ENCODE measurements around the gene ARMC9.
"Not testable (repeated sequence)": the region's sequence is repeated elsewhere in the genome, so short reads cannot be mapped to it uniquely, and the experiment has no call there.

ARMC9 gene

DNA sequence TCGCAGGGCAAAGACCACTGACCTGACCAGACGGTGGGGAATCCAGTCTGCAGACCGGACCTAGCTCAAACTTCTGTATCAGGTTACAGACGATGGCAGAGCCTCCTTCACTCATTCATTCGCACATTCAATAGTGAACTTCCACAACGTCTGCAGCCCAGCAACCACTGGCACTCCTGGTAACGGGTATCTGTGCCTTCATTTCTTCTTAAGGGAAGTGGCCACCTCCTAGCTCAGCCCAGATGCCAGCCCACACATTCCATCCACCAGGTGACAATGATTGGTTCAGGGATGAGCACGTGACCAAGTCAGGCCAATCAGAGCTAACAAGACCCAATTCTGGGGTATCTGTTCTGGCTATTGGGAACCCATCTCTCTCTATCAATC is 15.9 kb upstream of the ARMC9 start:
- no peak for DNase-seq

DNA sequence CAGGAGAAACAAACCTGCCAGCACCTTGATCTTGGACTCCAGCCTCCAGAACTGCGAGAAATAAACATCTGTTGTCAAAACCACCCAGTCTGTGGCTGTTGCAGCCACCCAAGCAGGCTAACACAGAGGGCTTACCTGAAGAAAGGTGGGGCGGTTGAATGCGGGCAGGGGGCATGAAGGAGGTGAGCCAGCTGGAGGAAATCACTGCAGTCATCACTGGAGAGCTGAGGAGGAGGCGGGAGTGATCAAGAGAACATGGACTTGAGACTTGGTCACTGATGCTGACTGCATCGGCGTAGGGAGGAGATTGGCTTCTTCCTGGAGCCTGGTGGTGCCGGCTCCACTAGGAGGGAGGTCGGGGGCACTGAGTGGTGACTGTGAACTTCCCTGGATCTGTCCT is 14.6 kb upstream of the ARMC9 start:
- no peak for DNase-seq

DNA sequence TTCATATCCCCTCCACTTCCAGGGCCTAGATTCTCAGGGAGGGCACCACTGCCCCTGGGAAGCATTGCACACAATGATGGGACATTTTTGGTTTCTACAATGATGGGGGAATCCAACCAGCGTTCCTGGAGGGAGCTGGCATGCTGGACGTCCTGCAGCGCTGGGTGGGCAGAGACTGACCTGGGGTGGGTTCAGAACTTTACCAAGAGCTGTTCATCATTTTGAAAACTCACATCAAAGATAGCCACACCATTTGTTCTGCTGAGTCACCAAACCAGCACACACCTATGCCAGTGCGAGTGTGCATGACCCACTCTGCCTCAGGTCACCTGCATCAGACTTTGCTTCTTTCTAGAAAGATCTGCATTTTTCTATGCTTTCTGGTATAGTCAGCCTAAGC is 14.1 kb upstream of the ARMC9 start:
- no peak for DNase-seq

DNA sequence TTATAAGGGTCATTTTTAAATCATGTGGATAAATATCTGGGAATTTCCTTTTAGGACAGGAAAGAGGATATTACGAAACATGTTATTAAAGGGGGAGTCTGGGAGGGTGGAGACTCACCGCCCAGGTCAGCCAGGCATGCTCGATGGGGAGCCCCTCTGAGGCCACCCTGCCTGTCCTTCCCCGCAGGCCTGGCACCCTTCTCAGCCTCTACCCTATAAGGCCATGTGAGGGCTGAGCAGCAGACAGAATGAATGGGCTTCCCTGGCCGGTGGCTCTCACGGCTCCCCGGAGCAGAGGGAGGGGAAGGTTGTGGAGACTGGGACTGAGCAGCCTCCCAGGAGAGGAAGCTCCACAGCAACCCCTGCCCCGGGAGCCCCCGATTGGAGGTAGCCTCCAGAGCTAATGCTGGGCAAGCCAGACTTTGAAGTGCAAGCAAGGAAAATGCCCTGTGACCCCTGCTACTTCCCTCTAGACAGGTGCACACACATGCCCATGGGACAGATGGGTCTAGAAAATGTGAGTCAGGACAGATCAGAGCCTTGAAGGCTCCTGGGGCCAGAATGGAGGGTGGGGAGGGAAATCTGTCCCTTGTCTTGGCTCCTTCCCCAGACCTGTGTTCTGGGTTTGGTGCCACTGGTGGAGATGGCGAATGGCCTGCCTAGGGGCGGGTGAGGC is 13.2 kb upstream of the ARMC9 start:
- DNase-seq, result no peak

DNA sequence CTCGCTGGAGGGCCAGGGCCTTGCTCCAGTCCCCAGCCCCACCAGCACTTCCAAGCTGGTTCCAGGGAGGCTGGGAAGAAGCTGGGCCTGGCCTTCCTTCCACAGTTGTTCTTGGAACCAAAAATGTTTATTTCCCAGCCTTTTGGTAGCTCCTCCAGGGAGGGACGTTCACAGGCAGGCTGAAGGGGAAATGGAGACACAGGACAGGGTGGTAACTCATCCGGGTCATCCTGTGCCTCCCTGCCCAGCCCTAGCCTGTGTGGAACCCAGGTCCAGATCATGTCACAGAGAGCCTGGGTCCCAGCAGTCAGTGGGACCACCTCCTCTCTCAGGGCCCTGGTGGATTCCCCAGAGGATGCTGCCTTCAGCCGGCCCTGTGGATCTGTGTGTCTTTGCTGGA is 12.5 kb upstream of the ARMC9 start:
- no peak for DNase-seq

DNA sequence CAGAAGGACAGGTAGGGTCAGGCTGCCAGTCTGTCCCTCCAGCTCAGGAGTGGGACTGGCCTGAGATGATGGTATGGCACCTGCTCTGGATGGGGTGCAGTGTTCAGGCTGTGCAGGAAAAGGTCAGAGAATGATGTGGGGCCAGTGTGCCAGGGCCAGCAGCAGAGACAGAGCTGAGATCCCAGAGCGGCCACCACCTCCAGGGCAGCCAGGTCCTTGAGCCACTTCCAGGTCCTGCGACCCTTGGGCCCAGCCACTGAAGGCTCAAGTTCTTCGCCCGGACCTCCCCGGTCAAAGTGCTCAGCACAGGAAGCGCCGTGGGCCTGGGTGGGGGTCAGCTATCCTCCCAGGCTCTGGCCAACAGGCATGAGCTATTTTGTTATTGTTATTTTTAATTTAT is 12.1 kb upstream of the ARMC9 start:
- no peak for DNase-seq

DNA sequence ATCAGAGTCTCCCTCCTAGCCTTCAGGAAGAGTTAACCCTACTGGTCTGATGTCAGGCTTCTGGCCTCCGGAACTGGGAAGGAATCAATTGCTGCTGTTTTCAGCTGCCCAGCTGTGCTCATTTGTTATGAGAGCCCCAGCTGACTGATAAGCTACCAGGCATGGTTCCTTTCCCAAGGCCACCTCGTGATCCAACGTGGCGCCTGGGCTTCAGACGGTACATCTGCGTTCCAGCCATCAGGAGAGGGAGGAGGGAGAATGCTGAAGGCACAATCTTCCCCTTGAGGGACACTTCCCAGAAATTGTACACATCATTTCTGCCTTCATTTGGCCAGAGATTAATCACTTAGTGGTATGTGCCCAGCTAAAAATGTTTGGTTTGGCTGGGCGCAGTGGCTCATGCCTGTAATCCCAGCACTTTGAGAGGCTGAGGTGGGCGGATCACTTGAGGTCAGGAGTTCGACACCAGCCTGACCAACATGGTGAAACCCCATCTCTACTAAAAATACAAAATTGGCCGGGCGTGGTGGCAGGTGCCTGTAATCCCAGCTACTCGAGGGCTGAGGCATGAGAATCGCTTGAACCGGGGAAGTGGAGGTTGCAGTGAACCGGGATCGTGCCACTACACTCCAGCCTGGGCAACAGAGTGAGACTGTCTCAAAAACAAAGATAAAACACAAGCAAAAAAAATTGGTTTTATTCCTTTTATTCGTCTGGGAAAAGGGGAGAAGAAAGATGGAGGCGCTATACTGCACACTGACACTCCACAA is 10.5 kb upstream of the ARMC9 start:
- no peak for DNase-seq

DNA sequence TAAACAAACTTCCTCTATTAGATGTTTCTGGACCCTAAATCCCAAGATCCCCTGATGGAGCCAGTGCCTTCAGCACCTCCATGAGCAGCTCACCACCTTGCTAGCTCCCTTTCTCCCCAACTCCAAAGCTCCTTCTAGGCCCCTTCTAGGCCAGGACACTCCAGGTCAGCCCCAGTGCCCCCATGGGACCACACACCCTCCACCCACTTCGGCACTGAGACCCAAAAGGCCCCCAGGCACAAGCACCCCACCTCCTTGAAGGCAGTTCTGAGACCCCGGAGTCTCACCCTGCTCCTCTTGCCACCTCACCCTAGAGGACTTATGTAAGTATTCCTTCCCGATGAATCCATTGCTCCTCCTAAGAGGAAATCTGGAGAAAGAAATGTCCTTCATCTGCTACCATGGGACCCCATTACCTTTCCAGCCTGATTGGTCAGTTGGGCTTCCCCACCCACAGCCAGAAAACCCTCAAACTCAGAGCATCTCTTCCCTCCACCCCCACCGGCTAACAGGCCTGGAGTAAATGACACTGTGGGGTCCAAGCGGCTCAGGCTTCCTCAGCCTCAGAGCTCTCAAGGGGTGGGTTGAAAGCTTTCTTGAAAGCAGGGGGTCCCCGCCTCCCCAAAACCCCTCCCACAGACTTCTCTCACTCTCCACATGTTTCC is 9.8 kb upstream of the ARMC9 start:
- no peak for DNase-seq

DNA sequence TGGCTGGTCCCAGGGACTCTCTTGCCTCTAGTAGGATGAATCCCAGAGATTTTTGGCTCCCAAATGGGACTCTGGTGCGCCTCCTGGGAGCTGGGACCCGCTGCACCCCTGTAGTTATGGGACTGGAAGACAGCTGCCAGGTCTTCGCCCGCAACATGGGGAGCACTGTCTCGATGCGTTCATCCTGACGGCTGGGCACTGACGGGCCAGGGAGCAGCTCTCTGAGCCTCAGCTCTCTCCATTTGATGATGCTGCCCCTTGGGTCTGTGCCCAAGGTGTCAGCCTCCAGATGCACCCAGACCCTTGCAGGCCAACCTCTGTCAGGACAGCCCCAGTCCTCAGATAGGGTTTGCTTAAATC is 9.3 kb upstream of the ARMC9 start:
- DNase-seq, result no peak

DNA sequence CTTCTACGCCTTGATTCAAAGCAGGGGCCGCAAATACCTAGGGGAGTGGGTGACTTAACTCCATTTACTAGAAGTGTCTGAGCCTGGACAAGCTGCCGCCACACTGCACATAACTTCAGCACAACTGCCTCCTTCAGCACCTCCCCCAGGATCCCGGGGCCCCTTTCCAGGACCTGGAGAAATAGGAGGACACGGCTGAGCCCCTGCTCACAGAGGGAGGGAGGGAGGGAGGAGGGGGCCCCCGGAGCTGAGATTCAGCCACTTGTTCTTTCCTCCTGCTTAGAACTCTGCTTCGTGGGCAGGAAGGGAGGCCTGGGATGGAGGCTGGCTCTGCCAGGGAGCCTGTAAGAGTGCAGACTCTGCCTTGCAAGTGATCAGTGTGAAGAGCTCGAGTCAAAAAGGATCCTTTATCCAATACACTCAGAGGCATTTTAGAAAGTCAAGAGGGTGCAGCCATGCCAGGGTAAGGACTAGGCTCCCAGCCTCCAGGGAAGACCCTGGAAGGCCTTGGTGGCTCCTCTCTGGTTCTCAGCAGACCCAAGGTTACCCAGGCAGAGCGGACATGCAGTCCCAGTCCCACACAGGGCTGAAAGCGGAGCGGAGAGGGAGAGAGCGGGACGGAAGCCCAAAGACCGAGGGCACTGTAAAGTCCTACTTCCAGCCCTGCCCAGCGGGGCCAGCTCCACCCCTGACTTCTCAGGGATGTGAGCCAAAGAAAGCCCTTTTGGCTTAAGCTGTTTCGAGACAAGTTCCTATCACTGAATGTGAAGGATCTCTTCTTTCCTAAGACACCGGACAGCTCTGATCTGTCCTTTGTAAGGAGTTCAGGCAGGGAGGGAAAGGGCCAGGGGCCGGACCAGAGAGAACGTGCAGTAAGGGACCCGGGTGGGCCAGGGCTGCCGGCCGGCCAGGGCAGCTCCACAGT is 8.6 kb upstream of the ARMC9 start:
- no peak for DNase-seq

DNA sequence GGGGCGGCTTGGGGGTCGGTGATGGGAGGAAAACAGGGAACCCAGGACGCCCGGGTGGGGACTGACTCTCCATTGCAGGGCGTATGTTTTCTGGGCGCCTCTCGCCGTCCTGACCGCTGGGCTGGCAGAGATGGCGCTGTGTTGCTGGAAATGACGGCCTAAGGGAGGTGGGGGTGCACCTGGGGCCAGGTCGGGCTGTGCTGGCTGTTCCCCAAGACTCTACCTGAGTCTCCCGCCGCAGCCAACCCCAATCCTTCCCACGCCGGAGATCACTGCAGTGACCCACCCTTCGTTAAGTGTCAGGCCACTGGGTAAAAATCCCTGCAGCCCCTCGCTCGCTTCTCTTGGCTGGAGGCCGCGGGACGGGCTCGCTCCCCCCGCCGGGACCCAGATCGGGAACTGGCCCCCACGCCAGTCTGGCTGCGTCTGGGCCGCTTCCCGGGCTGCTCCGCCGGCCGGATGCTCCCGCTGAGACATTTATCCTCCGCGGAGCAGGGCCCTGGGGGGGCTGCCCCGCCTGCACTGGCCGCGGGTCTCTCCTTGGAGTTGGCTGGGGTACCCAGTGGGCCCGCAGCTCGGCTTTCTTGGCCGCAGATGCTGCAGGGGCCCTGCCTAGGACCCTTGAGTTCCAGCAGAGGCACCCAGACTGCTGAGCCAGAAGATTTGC is 7.8 kb upstream of the ARMC9 start:
- no peak for DNase-seq

DNA sequence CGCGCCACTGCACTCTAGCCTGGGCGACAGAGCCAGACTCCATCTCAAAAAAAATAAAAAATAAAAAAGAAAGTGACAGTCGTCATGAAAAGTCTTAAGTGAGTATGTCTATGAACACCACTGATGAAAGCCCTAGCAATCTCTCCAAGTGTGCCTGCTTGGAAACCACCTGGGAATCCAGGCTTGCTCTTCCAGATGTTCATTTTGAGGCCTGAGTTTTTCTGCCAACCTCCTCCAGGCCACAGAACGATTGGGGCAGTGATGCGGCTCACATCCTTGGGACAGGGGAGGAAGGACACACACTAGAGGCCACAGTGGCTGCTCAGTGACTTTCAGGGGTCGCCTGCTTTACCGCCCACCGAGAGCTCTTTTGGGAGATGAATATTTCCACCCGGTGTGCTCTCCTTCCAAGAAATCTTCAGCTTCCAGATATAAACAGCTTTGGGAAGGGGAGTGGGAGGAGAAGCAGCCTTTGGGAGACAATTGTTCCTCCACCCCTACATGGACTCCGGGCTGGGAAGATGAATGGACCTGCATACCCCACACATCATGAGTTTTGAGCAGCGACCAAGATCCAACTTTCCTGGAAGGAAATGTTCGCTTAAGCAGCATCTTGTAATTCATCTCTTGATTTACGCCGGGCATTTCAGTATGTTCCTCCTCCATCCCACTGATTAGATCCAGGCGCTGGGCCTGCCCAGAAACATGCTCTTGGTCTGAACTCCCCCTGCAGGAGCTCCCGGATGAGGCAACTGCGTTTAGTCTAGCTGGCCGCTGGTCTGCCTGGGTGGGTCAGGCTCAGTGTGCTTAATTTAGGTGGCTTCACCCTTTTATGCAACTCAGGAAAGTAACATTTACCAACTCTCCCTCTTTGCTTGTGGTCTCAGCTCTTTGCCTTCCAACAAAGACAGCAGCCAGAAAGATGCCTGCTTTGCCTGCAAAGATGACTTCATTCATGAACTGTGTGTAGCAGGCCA is 6.2 kb upstream of the ARMC9 start:
- no peak for DNase-seq

DNA sequence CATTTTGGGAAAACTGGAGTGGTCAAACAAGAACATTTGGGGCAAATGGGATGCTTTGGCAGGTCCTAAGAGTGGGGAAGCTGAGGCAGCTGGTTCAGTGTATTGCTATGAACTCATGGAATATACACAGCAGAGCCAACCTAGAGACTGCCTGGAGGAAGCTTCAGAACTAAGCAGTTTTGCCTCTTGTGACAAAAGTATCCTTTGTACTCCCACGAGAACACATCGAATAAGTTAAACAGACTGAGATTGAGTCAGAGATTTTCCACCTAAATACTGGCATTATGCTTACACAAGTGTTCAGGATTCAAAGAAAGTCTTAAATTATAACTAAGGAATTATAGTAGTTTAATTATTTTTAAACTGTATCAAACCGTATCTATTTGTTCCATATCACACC is 5.2 kb upstream of the ARMC9 start:
- no peak for DNase-seq

DNA sequence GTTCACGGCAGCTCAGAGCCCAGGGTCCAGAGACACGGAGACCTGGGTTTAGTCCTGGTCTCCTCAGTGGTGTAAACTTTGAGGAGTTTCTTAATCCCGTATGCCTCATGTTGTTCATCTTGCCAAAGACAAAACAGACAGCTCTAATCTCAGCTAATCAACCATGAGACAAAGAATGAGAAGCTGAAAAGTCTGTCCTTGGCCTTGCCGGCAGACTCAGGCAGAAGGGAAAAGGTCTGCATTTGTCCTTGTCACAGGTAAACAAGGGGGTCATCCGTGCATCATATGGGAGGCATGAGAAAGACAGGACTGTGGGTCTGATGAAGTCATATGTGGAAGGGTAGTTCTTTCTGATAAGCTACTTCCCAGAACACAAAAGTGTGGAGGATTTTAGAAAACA is 1.8 kb upstream of the ARMC9 start:
- no peak for DNase-seq

DNA sequence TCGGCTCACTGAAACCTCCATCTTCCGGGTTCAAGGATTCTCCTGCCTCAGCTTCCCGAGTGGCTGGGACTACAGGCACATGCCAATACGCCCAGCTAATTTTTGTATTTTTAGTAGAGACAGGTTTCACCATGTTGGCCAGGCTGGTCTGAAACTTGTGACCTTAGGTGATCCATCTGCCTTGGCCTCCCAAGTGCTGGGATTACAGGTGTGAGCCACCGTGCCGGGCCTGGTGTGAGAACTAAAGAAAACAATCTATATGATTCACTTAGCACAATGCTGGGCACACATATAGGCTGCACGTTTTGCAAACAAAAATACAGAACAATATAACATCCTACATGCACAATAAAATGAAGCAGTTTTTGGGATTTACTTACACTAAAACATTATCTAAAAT is 1.2 kb upstream of the ARMC9 start:
- DNase-seq, result not testable (repeated sequence)

DNA sequence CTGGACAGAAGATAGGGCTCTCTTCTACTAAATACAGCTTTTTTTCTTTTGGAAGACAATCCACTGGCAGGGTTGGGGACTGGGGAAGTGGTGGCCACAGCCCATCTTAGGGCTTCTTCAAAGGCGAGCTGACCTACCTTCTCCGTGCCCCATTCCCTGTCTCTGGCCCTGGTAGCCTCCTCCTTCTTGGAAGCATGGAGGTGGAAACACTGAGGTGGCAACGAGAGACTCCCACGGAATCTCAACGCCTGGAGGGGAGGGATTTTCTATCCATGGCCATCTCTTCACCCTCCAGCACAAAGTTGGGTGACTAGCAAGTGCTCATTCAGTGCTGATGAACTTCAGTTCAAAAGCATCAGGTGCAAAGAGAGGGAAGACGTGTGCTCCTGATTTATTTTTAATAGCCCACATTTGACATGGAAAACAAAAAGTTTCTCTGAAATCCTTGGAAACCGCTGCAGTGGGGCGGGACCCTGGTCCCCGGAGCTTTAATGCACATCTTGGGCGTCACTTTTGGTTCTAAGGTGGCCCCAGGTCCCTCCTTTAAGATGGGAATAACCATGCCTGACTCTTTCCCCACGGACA is 633 bp upstream of the ARMC9 start:
- DNase-seq, result no peak

DNA sequence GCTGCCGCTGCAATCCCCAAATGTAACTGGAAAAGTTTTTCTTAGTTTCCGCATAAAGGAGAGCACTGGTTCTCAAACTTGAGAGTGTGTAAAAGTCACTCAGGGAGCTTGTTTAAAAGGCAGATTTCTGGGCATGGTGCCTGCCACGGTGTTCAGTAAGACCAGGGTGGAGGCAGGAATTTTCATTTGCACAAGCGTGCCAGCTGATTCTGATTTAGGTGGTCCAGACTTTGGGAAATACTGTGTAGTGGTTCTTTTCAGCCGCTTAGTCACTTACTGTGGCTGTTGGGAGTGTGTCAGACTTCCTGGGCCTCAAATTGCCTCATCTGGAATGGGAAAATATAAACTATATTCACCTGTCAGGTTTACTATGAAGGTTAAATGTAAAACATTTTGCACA is 788 bp downstream of the ARMC9 start:
- no peak for DNase-seq

DNA sequence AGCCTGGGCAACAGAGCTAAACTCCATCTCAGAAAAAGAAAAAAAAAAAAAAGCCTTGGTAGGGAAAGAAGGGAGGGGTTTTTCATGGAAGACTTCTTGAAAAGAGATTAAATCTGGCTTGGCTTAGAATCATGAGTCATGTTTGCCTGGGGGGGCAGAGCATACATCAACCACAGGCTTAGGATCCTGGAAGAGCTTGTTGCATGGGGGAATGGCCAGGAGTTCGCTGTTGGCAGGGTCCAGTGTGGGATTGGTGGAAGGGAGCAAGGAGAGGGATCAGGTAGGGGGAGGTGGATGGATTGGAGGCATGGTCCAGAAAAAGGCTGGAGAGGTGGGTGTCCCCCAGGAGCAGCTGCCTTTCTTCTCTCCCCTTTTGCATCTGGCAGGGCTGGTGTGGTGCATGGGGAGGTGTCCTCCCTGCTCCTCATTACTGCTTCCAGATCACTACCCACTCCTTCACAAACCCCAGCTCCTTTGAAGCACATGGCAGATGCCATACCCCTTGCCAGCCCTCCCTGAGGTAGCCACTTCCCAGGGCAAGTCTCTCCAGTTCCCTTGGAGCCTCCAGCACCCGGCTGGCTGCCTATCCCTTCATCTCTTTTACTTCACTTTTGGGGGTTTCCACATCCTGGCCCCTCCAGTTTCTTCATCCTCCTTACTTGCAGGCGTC is 2.5 kb downstream of the ARMC9 start:
- DNase-seq, result no peak

DNA sequence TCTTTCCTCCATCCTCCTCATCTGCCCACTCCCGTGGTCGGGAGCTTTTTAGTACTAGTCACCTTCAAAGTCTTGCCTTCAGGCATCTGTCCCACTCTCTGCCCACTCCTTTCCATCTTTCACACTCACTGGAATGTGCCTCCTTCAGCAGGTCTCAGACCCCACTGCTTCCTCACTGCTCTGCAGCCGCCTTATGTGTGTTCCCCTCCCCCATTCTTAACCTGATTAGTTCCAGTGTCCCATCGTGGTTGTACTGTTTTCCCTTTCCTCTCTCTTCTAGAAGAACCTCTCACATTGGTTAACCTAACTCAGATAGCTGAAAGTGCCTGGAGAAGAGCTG is 3.0 kb downstream of the ARMC9 start:
- DNase-seq, result no peak

DNA sequence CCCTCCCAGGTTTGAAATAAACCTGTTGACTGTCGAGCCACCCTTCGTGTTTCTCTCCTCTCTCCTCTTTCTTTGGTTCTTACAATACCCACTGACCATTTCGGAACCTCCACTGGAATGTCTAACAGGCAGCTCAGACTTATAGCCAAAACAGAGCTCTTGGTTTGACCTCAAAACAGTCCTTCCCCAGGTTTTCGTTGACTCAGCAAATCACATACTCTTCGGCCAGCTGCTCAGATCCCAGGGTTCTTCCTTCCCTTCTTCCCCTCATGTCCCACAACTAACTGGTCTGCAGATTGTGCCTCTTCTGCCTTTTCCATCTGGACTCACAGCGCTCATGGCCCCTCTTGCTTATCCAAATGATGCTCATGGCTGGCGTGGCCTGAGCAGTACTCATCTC is 4.7 kb downstream of the ARMC9 start:
- no peak for DNase-seq

DNA sequence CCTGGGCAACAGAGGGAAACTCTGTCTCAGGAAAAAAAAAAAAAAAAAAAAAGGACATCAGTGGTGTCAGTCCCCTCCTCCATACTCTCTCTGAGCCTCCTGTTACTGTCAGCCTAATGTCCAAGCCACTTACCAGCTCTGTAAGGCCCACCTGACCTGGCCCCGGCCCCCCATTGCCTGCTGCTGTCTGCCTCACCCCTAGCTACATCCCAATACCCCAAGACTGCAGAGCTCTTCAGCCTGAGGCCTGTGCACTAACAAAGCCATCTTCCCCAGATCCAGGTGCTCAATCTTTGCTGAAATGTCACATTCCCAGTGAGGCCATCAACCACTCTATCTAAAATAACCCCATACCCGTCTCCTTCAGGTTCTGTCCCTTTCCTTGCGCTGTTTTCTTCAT is 5.7 kb downstream of the ARMC9 start:
- no peak for DNase-seq
